Measurements from ENCODE around the gene E2F4. TPM values are rescaled to one million over a fixed set of nuclear protein-coding genes. Genes with fewer than 3 reads are reported as not detected.

E2F4 gene
- polyA plus RNA-seq, 3 donors = 65.5 to 72.7 (median 65.9) TPM

DNA sequence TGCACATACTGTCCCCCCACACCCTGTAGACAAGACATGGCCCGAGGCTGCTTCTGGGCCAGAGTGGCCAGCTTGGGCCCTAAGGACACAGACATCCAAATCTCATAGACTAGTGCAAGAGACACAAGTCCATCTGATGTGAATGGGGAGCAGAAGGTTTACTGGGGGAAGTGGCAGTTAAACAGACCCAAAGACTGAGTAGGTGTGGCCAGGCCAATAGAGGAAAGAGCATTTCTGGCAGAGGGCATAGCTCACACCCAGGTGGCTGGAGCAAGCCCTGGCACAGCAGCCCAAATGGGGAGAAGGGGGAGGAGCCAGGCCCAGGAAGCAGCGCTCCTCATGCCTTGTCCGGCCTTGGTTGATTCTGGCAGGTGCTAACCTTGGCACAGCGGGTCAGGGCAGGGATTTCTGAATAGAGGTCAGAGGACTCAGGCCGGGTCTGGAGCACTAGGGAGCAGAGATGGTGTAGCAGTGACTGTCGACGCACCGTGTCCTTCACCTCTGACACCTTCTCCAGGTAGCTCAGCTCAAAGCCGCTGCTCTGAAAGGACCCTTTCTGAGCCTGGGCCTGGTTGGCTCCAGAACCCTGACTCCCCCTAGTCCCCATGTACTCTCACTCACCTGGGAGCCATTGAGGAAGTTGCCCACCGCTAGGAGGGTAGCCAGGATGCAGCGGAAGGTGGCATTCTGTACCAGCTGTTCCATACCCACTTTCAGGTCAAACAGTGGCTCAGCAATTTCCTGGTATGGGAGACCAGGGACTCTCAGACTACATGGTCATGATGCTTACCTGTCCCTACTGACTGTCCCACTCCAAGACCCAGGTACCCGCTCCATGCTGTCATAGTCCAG, 39.1 kb downstream of the E2F4 start:
- no peak for DNase-seq

- DNase-seq = no peak
These were observed 41.6 kb downstream of the E2F4 start for GRCh38 chr16:67233596-67233995.

- no peak for DNase-seq
These were observed 42.2 kb downstream of the E2F4 start for GRCh38 chr16:67234180-67234597.

DNA sequence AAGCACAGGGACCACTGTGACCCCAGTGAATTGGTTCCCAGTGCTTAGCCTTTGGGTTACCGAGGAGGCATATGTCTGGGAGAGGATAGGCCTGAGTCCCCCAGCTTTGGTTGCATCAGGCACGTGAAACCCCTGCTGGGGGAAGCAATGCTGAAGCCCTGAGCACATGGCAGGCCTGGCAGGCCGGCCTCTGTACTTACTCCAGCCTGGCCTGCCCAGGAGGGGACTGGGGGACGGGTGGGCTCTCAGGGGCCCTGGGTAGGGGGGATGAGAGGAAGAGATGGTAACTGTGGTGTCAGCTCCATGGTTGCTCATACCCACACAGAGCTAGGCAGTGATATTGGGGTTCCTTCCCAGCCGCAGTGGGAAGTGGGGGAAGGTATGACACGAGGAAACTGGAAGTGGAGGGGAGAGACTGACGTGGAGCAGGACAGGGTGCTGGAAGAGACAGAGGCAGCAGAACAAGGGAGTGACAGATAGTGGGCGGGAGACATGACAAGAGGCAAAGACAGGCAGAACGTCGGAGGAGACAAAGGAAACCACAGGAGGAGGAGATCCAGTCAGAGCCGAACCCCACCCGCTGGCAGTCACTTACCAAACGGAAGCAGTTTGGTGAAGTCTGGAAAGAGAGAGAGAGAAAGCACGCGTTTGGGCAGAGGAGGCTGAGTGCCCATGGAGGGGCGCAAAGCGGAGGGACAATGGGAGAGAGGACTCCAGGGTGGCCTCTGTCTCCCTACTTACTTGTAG, 44.0 kb downstream of the E2F4 start:
- DNase-seq = no peak

- DNase-seq = no peak
These were observed 44.8 kb downstream of the E2F4 start for GRCh38 chr16:67236563-67237395.

DNA sequence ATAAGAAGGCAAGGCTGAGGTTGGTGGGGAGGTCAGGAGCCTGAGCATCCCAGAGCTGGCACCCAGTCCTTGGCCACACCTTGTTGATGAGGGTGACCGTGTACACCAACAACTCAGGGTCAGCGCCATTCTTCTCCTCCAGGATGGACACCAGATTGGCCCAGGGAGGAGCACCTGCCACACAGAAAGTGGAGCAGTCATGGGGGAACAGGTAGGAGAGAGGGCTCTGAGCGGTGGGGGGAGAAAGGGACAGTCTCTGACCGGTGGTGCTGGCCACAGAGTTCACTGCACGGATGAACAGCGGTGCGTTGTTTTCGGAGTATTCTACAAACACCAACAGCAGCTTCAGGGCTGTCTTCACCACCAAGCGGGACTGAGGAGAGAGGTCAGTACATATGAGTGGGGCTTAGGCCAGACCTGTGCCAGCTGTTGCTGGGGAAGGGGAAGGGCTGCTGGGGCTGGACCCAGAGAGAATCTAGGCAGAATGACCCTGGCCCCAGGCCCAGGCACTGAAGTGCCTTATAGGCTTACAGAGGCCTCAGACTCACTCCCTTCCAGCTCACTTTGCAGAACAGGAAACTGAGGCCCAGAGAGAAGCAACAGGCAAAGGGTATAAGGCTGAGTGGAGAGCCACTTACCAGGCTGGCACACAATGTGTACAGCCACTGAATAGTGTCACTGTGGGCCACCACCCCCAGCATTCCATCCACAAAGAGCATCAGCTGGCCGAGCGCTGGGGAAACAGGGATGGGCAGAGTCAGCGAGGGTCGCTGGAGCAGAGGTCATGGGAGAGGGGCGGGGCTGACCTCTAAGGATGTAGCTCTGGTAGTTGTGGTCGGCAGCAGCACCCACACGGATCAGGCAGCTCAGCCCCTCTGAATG, 45.7 kb downstream of the E2F4 start:
- no peak for DNase-seq

DNA sequence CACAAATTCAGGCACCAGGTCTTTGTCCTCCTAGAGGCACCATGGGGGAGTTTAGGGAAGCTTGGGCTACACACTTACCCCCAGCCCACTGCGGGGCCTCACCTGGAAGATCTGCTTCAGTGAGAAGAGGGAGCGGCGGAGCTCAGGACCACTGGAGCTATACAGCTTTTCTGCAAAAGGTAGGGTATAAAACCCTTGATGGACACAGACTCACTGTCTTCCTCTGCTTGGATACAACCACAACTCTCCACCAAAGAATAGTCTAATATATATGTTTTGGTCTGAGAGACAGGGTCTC, 46.3 kb downstream of the E2F4 start:
- DNase-seq = no peak

DNA sequence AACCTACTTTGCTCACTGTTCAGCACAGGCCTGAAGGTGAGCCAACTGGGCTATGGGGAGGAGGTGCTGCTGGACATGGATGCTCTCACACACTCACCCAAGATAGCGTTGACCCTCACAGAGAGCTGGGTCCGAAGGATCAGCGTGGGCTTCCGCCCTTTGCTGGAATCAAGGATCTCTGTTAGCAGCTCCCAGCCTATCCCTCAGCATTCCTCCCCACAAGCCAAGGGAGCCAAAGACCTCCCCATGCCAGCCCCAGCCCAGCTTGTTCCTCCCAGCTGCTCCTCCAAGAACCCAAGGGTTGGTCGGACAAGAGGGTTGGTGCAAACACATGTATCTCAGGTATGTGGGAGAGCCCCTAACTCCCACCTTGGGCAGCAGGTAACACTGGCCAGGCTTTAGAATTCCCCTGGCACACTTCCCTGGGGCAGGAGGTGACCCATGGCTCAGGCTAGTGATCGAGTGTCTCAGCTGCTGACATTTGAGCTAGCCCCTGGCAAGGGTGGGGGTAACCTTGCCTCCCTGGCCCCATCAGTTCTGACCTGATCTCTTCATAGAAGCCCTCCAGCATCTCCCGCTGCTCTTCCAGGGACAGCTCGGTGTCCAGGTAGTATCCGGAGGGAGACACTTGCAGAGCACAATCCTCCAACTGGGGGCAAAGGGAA, 47.0 kb downstream of the E2F4 start:
- no peak for DNase-seq

GRCh38 chr16:67240506-67240905, 48.6 kb downstream of the E2F4 start:
- DNase-seq = no peak

DNA sequence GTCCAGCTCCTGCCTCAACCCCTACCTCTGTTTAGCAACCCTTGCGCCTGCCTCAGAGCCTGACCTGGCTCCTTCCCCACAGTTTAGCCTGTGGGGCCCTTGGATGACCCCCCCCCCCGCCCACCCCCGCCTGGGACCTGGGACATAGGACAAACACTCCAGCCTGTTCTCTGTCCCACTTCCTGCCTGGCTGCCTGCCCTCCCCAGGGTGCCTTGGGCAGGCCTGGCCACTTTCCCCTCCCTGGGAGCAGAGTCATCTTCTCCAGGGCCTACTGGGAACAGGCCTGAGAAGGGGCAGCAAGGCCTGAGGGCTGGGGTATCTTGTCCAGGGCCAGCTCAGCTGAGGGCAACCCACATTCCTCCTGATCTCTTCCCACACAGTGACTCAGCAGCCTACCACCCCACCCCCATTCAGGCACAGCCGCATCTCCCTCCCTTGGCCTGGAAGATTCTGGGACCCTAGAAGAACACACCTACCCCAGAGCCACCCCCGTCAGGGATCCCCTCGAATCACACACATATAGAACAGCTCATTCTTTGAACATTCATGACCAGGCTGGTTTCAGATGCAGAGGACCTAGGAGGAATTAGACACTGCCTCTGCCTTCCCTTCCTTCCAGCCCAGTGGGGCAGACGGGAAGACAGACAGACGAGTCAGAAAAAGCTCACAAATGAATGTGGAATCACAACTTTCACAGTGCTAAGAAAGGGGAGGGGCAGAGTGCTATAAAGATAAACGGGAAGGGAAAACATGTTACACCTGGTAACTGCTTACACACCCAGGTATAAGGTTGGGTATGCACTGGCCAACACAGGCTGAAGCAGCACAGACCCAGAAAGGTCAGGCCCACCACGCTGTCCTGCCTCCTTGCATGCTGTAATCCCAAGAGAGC, 49.3 kb downstream of the E2F4 start:
- no peak for DNase-seq

DNA sequence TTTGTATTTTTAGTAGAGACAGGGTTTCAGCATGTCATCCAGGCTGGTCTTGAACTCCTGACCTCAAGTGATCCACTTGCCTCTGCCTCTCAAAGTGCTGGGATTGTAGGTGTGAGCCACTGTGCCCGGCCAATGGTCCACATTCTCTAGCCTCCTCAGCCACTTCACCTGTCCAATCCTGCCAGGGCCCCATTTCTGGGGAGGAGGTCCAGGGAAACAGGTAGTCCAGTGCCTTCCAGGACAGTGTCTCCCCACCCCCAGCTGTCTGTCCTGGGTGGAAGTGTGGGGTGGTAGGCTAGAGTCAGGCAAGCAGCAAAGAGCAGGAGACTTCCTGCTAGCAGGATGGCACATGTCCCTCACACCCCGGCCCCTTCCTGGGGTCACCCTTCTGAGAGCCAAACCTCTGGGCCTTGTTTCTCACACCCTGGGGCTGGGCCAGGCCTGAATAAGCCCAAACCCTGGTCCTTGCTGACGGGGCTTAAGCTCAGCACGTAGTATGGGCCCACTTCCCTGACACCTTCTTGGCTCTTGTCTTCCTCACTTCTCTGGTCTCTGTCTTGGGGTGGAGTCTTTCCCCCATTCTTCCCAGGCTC, 50.3 kb downstream of the E2F4 start:
- no peak for DNase-seq

GRCh38 chr16:67243481-67243880, 51.5 kb downstream of the E2F4 start:
- no peak for DNase-seq

- DNase-seq = no peak
These were observed 52.6 kb downstream of the E2F4 start for GRCh38 chr16:67244387-67245185.

DNA sequence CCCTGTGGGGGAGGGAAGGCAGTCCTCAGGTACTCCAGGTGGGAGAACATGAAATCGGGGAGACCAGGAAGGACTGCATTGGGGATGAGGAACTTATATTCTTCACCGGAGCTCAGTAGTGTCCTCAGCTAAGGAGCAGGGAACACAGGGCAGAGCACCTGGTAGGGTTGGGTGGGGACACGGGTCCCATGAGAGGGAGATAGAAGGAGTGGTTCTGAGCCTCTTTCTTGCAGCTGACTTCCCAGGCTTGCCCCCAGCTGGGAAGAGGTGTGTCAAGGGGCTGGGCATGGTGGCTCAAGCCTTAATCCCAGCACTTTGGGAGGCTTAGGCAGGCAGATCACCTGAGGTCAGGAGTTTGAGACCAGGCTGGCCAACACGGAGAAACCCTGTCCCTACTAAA, 53.2 kb downstream of the E2F4 start:
- DNase-seq = no peak

GRCh38 chr16:67245674-67246080, 53.7 kb downstream of the E2F4 start:
- no peak for DNase-seq

GRCh38 chr16:67246081-67246755, 54.3 kb downstream of the E2F4 start:
- peak; percentile 81 for DNase-seq

- no peak for DNase-seq
These were observed 54.8 kb downstream of the E2F4 start for GRCh38 chr16:67246756-67247191.
